Karpas-422 (cell line): ENCODE measurements around the gene GMFB. TPM values are rescaled to one million over a fixed set of nuclear protein-coding genes. Genes with fewer than 3 reads are reported as not detected.

Source experiments
- DNase-seq: peaks from one replicate; pipeline ENCODE4 v3.0.0-alpha.2; 2015
- H2AFZ ChIP-seq: fragments of 200-600 bp; sonication (generic); 2 replicates; pipeline ENCODE4 v1.6.1; 2014; ENCODE audit warnings: antibody characterized with exemption, low read length, mixed read lengths
- H3K27ac ChIP-seq: fragments of 200-600 bp; sonication (generic); 2 replicates; pipeline ENCODE4 v1.5.1; 2014; ENCODE audit warnings: mild to moderate bottlenecking, low read length, moderate library complexity
- H3K27me3 ChIP-seq: fragments of 200-600 bp; sonication (generic); 2 replicates; pipeline ENCODE4 v1.6.1; 2014; ENCODE audit warnings: low read length, mixed read lengths
- H3K36me3 ChIP-seq: fragments of 200-600 bp; sonication (generic); 2 replicates; pipeline ENCODE4 v1.6.1; 2014; ENCODE audit warnings: low read length, mixed read lengths; ENCODE audit not compliant: insufficient read depth
- H3K4me1 ChIP-seq: fragments of 200-600 bp; sonication (generic); 2 replicates; pipeline ENCODE4 v1.6.1; 2014; ENCODE audit warnings: mild to moderate bottlenecking, low read length, mixed read lengths
- H3K4me2 ChIP-seq: fragments of 200-600 bp; sonication (generic); 2 replicates; pipeline ENCODE4 v1.6.1; 2014; ENCODE audit warnings: low read length, low read depth, mild to moderate bottlenecking; ENCODE audit not compliant: poor library complexity, severe bottlenecking
- H3K4me3 ChIP-seq: fragments of 200-600 bp; sonication (generic); 2 replicates; pipeline ENCODE4 v1.5.1; 2014; ENCODE audit warnings: mild to moderate bottlenecking, antibody characterized with exemption, low read length, mixed read lengths
- H3K79me2 ChIP-seq: fragments of 200-600 bp; sonication (generic); 2 replicates; pipeline ENCODE4 v1.6.1; 2014; ENCODE audit warnings: mild to moderate bottlenecking, low read length, mixed read lengths
- H3K9ac ChIP-seq: fragments of 200-600 bp; sonication (generic); 2 replicates; pipeline ENCODE4 v1.6.0; 2014; ENCODE audit warnings: low read length
- H3K9me2 ChIP-seq: fragments of 200-600 bp; sonication (generic), shearing (Covaris generic); replicated peaks from 2 replicates; pipeline ENCODE4 v1.6.0; 2014; ENCODE audit warnings: mild to moderate bottlenecking, low read length, moderate library complexity; ENCODE audit not compliant: insufficient read depth
- H3K9me3 ChIP-seq: fragments of 300-700, 200-600 bp; sonication (generic); 2 replicates; pipeline ENCODE4 v1.6.1; 2014; ENCODE audit warnings: low read length, mixed read lengths
- H4K20me1 ChIP-seq: fragments of 200-600 bp; sonication (generic); 2 replicates; pipeline ENCODE4 v1.6.1; 2014; ENCODE audit warnings: mild to moderate bottlenecking, antibody characterized with exemption, low read length, low read depth; ENCODE audit not compliant: insufficient read depth
- total RNA-seq: library from RNA; depleted of rRNA; stranded (reverse); fragments of >200 nt; shearing (Covaris generic); gene quantifications from 2 replicates; pipeline ENCODE4 v1.2.3, GENCODE V29; 2014; ENCODE audit warnings: low replicate concordance

Gene GMFB
- total RNA-seq, 1 experiment from 2014 or later, result 81.8 TPM

DNA sequence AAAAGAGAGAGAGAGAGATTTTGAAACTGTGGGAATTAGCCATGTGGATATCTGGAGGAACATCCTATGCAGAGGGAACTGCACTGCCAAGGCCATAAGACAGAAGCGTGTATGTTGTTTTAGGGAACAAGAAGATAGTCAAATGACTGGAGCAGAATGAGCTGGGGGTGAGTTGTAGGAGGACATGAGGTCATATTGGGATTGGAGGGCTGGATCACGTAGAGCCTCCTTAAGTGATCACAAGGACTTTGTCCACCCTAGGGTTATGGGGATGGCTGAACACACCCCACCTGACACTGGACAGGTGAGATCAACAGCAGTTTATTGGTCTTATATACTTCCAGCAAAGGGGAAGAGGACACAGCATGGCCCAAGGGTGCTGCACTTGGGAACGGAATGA lies 12.7 kb upstream of the GMFB start:
- Histone ChIP-seq H2AFZ (no peak overlapping the region), H3K4me1 (no peaks in the 10 kb centered on the region), H3K9ac (no peak overlapping the region), H3K4me2 (no peak overlapping the region), H3K27ac (no peak overlapping the region), H3K36me3 (no peaks in the 10 kb centered on the region), H4K20me1 (no peaks in the 10 kb centered on the region), H3K9me2 (no peaks in the 10 kb centered on the region), H3K9me3 (no peaks in the 10 kb centered on the region), H3K4me3 (no peak overlapping the region), H3K79me2 (no peaks in the 10 kb centered on the region), H3K27me3 (no peaks in the 10 kb centered on the region)
- no peak for DNase-seq

GRCh38 chr14:54500744-54501143 lies 12.0 kb upstream of the GMFB start:
- Histone ChIP-seq H2AFZ (no peak overlapping the region), H3K4me2 (no peak overlapping the region)
- no peak for DNase-seq

GRCh38 chr14:54498579-54498978 lies 9.8 kb upstream of the GMFB start:
- H3K4me3 ChIP-seq, result no peak overlapping the region
- no peaks in the 10 kb centered on the region for H4K20me1 ChIP-seq
- H3K4me1 ChIP-seq, result no peaks in the 10 kb centered on the region
- no peak overlapping the region for H3K27ac ChIP-seq
- H3K9me2 ChIP-seq, result no peaks in the 10 kb centered on the region
- no peak overlapping the region for H3K9ac ChIP-seq
- no peak for DNase-seq
- H2AFZ ChIP-seq, result no peak overlapping the region
- no peaks in the 10 kb centered on the region for H3K9me3 ChIP-seq
- H3K36me3 ChIP-seq, result no peaks in the 10 kb centered on the region
- no peak overlapping the region for H3K4me2 ChIP-seq
- no peaks in the 10 kb centered on the region for H3K27me3 ChIP-seq
- H3K79me2 ChIP-seq, result no peaks in the 10 kb centered on the region

More at GRCh38 chr14:54500744-54501143, 12.0 kb upstream of the GMFB start:
- Histone ChIP-seq H3K9ac (no peak overlapping the region), H3K36me3 (no peaks in the 10 kb centered on the region), H3K9me2 (no peaks in the 10 kb centered on the region), H3K27ac (no peak overlapping the region), H3K79me2 (no peaks in the 10 kb centered on the region), H3K4me1 (no peaks in the 10 kb centered on the region), H3K9me3 (no peaks in the 10 kb centered on the region), H4K20me1 (no peaks in the 10 kb centered on the region), H3K4me3 (no peak overlapping the region), H3K27me3 (no peaks in the 10 kb centered on the region)

GRCh38 chr14:54498095-54498531 lies 9.3 kb upstream of the GMFB start:
- Histone ChIP-seq H3K79me2 (no peaks in the 10 kb centered on the region), H3K4me3 (no peak overlapping the region), H3K4me1 (no peaks in the 10 kb centered on the region), H3K4me2 (no peak overlapping the region), H3K9me2 (no peaks in the 10 kb centered on the region), H4K20me1 (no peaks in the 10 kb centered on the region), H3K9ac (no peak overlapping the region), H2AFZ (no peak overlapping the region), H3K9me3 (no peaks in the 10 kb centered on the region), H3K27me3 (no peaks in the 10 kb centered on the region), H3K36me3 (no peaks in the 10 kb centered on the region), H3K27ac (no peak overlapping the region)
- DNase-seq, result no peak

DNA sequence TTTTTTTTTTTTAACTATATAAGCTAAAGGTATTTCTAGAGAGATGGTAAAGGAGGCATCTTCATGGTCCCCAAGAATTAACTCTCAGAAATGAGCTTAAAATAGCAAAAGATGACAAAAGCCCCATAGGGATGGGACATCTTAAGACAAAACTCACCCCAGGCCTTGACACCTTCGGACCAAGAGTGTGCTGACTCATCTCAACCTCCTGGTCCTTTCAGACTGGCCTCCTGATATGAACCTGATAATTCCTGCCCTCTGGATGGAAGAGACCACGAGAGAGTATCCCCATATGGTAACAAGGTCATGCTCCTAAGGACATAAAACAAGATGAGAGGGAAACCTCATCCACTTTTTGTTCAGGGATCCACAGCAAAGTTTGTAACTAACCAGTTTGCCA lies 8.4 kb upstream of the GMFB start:
- H3K9me3 ChIP-seq, result no peaks in the 10 kb centered on the region
- no peaks in the 10 kb centered on the region for H3K27me3 ChIP-seq
- no peaks in the 10 kb centered on the region for H3K9me2 ChIP-seq
- no peaks in the 10 kb centered on the region for H3K36me3 ChIP-seq
- peak overlapping the region; percentile 6; the same call in 1 of the 2 replicates for H2AFZ ChIP-seq
- H3K79me2 ChIP-seq, result no peaks in the 10 kb centered on the region
- no peak overlapping the region for H3K27ac ChIP-seq
- no peak overlapping the region for H3K4me2 ChIP-seq
- no peak for DNase-seq
- H3K4me3 ChIP-seq, result no peak overlapping the region
- no peaks in the 10 kb centered on the region for H4K20me1 ChIP-seq
- no peaks in the 10 kb centered on the region for H3K4me1 ChIP-seq
- H3K9ac ChIP-seq, result no peak overlapping the region

DNA sequence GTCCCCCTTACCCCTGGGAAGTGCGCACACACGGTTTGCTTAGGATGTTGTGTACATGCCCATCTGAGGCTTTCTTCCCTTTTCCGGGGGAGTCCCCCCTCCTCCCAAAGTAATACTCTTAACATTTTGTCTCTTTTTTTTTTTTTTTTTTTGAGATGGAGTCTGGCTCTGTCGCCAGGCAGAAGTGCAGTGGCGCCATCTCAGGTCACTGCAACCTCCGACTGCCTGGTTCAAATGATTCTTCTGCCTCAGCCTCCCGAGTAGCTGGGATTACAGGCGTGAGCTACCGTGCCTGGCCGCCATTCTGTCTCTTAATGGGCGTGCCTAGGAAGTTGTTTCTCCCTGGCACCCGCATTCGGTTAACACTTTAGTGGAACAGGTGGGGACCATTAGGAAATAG lies 4.5 kb upstream of the GMFB start:
- Histone ChIP-seq H3K36me3 (no peaks in the 10 kb centered on the region), H3K27ac (no peak overlapping the region), H3K4me2 (no peak overlapping the region), H3K27me3 (no peaks in the 10 kb centered on the region), H3K79me2 (peaks cover 15% of the 10 kb centered on the region), H4K20me1 (no peaks in the 10 kb centered on the region), H3K9ac (no peak overlapping the region), H3K4me3 (no peak overlapping the region), H3K9me3 (no peaks in the 10 kb centered on the region), H3K4me1 (peaks cover 12% of the 10 kb centered on the region), H2AFZ (no peak overlapping the region; the same call in 1 of the 2 replicates), H3K9me2 (no peaks in the 10 kb centered on the region)
- peak; percentile 56 for DNase-seq

DNA sequence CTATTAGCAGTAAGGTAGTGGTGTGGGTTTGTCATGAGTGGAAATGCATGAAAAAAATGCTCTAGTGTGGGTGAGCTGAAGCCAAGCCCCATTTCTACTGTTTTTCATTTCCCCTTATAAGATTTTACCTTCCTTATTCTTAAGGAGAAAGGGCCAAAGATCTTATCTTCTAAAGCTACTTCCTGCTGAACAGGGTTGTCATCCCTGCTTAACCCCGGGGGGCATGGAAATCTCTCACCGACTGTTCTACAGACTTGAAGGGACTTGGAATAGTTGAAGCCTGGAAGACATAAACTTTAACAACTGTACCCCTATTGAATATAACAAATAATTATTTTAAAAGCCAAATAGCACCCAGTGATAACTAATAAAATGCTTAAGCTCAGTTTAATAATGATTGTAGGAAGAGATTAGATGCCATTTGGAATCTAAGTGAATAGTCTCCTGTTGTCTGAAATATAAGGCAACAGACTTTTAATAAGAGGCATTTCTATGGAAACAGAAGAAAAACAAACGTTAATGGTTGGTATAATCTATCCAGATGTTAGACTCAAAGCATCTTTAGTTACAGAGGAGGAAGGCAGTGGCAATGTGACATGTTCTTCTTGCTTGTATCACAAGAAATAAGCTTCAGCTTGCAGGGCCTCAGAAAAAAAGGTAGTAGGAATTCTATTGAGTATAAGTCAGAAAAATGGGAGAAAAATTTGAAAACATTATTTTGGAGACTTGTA lies 1.8 kb upstream of the GMFB start:
- no peaks in the 10 kb centered on the region for H4K20me1 ChIP-seq
- H3K4me1 ChIP-seq, result peaks cover 33% of the 10 kb centered on the region
- H3K9me2 ChIP-seq, result no peaks in the 10 kb centered on the region
- no peak overlapping the region for H3K9ac ChIP-seq
- H3K4me3 ChIP-seq, result no peak overlapping the region
- peaks cover 42% of the 10 kb centered on the region for H3K79me2 ChIP-seq
- DNase-seq, result no peak
- H2AFZ ChIP-seq, result 0 out of 2 replicates have a peak overlapping the region, but pooled peaks have one; percentile 98
- H3K27ac ChIP-seq, result no peak overlapping the region
- no peak overlapping the region for H3K4me2 ChIP-seq
- H3K27me3 ChIP-seq, result no peaks in the 10 kb centered on the region
- H3K36me3 ChIP-seq, result no peaks in the 10 kb centered on the region
- no peaks in the 10 kb centered on the region for H3K9me3 ChIP-seq

GRCh38 chr14:54489731-54490444 lies 1.1 kb upstream of the GMFB start:
- H3K4me1 ChIP-seq, result peaks cover 40% of the 10 kb centered on the region

More at GRCh38 chr14:54489731-54490444, 1.1 kb upstream of the GMFB start:
- no peaks in the 10 kb centered on the region for H3K9me2 ChIP-seq
- H3K9ac ChIP-seq, result peak overlapping the region; percentile 97
- peaks cover 49% of the 10 kb centered on the region for H3K79me2 ChIP-seq
- peak overlapping the region; percentile 63 for H3K27ac ChIP-seq
- no peaks in the 10 kb centered on the region for H3K36me3 ChIP-seq
- H3K9me3 ChIP-seq, result no peaks in the 10 kb centered on the region
- peak overlapping the region; percentile 98 for H2AFZ ChIP-seq
- peak overlapping the region; percentile 90 for H3K4me3 ChIP-seq
- H3K27me3 ChIP-seq, result no peaks in the 10 kb centered on the region
- H4K20me1 ChIP-seq, result no peaks in the 10 kb centered on the region
- H3K4me2 ChIP-seq, result peak overlapping the region; percentile 92
- DNase-seq, result no peak
